BJ (cell line): ENCODE results near the gene BBS4. TPM values are rescaled to one million over a fixed set of nuclear protein-coding genes. Genes with fewer than 3 reads are reported as not detected.

Experiments used
- CTCF ChIA-PET: fragments of 350-600 bp; formaldehyde crosslinking; extraction: SDS; loops from one replicate; lab custom pipeline; 2021; ENCODE audit warnings: antibody characterized with exemption, inconsistent platforms; lab: Yijun Ruan, JAX
- POLR2A ChIA-PET: fragments of 300-600 bp; sonication (Branson Sonifier 250); formaldehyde crosslinking; extraction: SDS; loops from one replicate; lab custom pipeline; 2021; ENCODE audit warnings: antibody characterized with exemption; lab: Charles Lee
- DNase-seq: peaks from one replicate; pipeline ENCODE4 v3.0.0-alpha.2; 2011; ENCODE audit warnings: low read depth
- H3K27me3 ChIP-seq: 2 replicates; pipeline ENCODE4 v1.6.0; 2011; ENCODE audit warnings: low read length; ENCODE audit not compliant: control insufficient read depth, insufficient read depth
- H3K36me3 ChIP-seq: 2 replicates; pipeline ENCODE4 v1.5.1; 2011; ENCODE audit warnings: low read length; ENCODE audit not compliant: control insufficient read depth, insufficient read depth
- H3K4me3 ChIP-seq: 2 replicates; pipeline ENCODE4 v1.5.1; 2011; ENCODE audit warnings: low read depth, mild to moderate bottlenecking, control low read depth, low read length
- CTCF ChIP-seq: IDR thresholded peaks from 2 replicates; pipeline ENCODE4 v1.5.1; 2011; ENCODE audit warnings: low read depth, mild to moderate bottlenecking, control low read depth, inconsistent platforms, low read length, moderate library complexity; ENCODE audit not compliant: insufficient read depth
- polyA plus RNA-seq: library from polyadenylated mRNA; depleted of rRNA; stranded (reverse); fragments of >200 nt; gene quantifications from 2 replicates; pipeline ENCODE4 v1.2.3, GENCODE V29; 2011

The BBS4 gene
- polyA plus RNA-seq, 1 experiment: 22.2 TPM

GRCh38 chr15:72732516-72732915 lies 46.5 kb downstream of the BBS4 start:
- POLR2A ChIA-PET: no interaction called here
- TF ChIP-seq CTCF: 0 out of 2 replicates have a peak, but pooled peaks have one; percentile 2
- Histone ChIP-seq H3K4me3 (no peak overlapping the region), H3K36me3 (peaks cover 9% of the 10 kb centered on the region), H3K27me3 (no peaks in the 10 kb centered on the region)
- DNase-seq: no peak
- CTCF ChIA-PET: interaction anchor here (0.6 to 2.4 kb wide), 2 partner anchors 10 to 32 kb away, joined by 3 to 24 read pairs; no protein-coding TSS in a partner anchor

GRCh38 chr15:72733941-72734738 lies 48.1 kb downstream of the BBS4 start:
- CTCF ChIA-PET: interaction anchor here (0.6 to 4.7 kb wide), 2 partner anchors 11 to 69 kb away, joined by 4 to 39 read pairs; no protein-coding TSS in a partner anchor
- POLR2A ChIA-PET: no interaction called here
- DNase-seq: no peak

GRCh38 chr15:72735111-72735510 lies 49.1 kb downstream of the BBS4 start:
- DNase-seq: no peak
- CTCF ChIA-PET: interaction anchor here (0.6 to 4.7 kb wide), 3 partner anchors 12 to 16 kb away, joined by 3 to 39 read pairs (median 5); no protein-coding TSS in a partner anchor

More at GRCh38 chr15:72733941-72734738, 48.1 kb downstream of the BBS4 start:
- no peaks in the 10 kb centered on the region for H3K27me3 ChIP-seq
- peaks cover 9% of the 10 kb centered on the region for H3K36me3 ChIP-seq
- no peak overlapping the region for H3K4me3 ChIP-seq
- TF ChIP-seq CTCF: no peak

GRCh38 chr15:72737061-72737460 lies 51.1 kb downstream of the BBS4 start:
- no peak for DNase-seq
- no peak overlapping the region for H3K4me3 ChIP-seq
- CTCF ChIA-PET: interaction anchor here (0.5 to 4.7 kb wide), 3 partner anchors 12 to 43 kb away, joined by 3 to 39 read pairs (median 3); no protein-coding TSS in a partner anchor
- H3K27me3 ChIP-seq: no peaks in the 10 kb centered on the region
- POLR2A ChIA-PET: no interaction called here
- peaks cover 7% of the 10 kb centered on the region for H3K36me3 ChIP-seq
- no peak for TF ChIP-seq CTCF

More at GRCh38 chr15:72735111-72735510, 49.1 kb downstream of the BBS4 start:
- no peaks in the 10 kb centered on the region for H3K27me3 ChIP-seq
- H3K4me3 ChIP-seq: no peak overlapping the region
- POLR2A ChIA-PET: no interaction called here
- TF ChIP-seq CTCF: no peak
- peaks cover 9% of the 10 kb centered on the region for H3K36me3 ChIP-seq

GRCh38 chr15:72737723-72738122 lies 51.7 kb downstream of the BBS4 start:
- ChIA-PET CTCF (interaction anchor here (0.6 to 0.8 kb wide), 2 partner anchors 21 to 42 kb away, joined by 3 read pairs; no protein-coding TSS in a partner anchor), POLR2A (no interaction called here)
- Histone ChIP-seq H3K4me3 (no peak overlapping the region), H3K36me3 (peaks cover 7% of the 10 kb centered on the region), H3K27me3 (no peaks in the 10 kb centered on the region)
- no peak for DNase-seq
- TF ChIP-seq CTCF: no peak
